Measurements from ENCODE around the gene MT3.
A peak's percentile ranks its signal among the peaks of the same experiment; 100 is the strongest.
"Not testable (repeated sequence)": the region's sequence is repeated elsewhere in the genome, so short reads cannot be mapped to it uniquely, and the experiment has no call there.

The MT3 gene

DNA sequence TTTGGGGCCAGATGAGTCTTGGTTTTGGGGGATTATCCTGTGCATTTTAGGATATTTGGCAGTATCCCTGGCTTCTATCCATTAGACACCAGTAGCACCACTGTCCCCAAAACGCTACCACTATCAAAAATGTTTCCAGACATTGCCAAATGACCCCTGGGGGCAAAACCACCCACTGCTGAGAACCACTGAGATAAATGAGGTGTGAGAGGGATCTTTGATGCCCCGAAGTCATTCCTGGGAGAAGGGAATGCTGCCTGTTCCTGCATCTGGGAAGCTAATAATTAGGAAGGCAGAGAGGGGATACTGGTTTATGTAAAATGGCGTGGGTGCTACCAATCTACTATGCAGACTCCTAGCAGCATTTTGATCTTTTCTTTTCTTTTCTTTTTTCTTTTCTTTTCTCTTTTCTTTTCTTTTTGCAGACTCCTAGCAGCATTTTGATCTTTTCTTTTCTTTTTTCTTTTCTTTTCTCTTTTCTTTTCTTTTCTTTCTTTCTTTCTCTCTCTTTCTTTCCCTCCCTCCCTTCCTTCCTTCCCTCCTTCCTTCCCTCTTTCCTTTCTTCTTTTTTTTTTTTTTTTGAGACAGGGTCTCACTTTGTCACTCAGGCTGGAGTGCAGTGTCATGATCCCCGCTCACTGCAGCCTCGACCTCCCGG is 8.8 kb upstream of the MT3 start:
- DNase-seq, result no peak

DNA sequence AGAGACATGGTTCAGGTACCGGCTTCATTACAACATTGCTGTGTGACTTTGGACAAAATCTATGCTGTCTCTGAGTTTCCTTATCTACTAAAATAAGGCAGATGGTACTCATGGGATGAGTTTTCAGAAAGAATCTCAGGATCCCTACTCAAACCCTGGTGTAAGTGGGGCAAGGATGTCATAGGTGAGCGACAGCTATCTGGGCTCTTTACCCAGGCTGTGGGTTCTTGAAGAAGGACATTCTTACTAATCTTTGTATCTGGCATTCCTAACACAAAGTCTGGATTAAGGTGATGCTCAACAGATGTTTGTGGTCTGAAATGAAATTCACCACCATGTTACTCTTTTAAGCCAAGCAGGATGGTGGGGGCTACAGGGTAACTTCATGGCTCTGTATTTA is 6.4 kb upstream of the MT3 start:
- not testable (repeated sequence) for DNase-seq

- no peak for DNase-seq
These were observed 5.8 kb upstream of the MT3 start for GRCh38 chr16:56583351-56584168.

- DNase-seq, result no peak
These were observed 5.1 kb upstream of the MT3 start for GRCh38 chr16:56584276-56584675.

DNA sequence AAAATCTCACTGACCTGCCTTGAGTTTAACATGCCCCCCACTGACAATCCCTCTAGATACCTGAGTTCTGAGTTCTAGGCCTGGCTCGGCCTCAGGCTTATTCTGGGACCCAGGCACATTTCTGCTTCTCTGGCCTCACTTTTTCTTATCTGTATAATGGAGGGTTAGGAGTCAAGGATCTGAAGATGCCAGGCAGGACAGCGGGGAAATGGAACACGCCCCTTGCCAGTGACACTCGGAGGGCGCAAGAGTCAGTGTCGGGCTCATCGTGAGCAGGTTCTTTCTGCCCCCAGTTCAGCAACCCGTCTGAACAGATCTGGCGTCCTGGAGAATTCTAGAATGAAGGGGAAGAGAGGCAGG is 567 bp upstream of the MT3 start:
- DNase-seq, result no peak

- no peak for DNase-seq
These were observed 2.2 kb downstream of the MT3 start for GRCh38 chr16:56591377-56592060.

DNA sequence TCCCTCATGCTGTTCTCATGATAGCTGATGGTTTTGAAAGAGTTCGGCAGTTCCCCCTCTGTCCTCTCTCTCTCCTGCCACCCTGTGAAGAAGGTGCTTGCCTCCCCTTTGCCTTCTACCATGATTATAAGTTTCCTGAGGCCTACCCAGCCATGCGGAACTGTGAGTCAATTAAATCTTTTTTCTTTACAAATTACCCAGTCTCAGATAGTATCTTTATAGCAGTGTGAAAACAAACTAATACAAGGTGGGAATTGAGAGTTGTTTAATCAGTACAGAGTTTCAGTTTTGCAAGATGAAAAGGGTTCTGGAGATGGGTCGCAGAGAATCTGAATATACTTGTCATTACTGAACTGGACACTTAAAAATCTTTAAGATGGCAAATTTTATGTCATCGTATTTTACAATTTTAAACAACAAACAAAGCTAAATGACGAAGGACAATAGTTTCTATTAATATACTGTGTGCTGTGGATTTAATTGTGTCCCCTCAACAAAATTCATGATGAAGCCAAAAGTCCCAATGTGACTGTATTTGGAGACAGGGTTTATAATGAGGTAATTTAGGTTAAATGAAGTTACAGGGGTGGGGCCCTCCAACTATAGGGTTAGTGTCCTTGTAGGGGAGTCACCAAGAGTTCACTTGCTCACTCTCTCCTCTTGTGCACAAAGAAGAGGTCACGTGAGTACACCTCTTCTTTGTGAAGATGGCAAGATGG is 4.4 kb downstream of the MT3 start:
- DNase-seq, result no peak

- no peak for DNase-seq
These were observed 4.9 kb downstream of the MT3 start for GRCh38 chr16:56594292-56594619.

DNA sequence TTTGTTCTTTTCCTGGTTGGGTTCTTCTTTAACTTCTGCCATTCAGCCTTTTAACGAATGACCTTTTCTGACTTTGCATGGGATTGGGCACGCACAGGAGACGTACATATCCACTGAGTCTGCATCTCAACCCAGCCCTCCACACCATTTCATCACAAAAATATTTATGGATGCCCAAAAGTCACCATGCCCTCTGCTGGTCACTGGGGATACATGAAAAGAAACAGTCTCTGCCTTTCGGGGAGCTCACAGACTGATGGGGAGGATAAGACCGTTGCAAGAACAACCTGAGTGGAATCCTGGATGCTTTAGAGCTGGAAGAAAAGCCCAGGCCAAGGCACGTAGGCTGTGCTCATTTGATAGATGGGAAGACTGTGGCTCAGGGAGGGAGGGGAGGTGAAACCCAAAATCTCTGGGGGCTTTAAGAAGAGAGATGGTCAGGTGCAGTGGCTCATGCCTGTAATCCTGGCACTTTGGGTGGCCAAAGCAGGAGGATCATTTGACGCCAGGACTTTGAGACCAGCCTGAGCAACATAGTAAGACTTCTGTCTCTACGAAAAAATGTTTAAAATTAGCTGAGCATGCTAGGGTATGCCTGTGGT is 11.2 kb downstream of the MT3 start:
- peak; percentile 45 for DNase-seq

GRCh38 chr16:56601325-56601724 is 12.0 kb downstream of the MT3 start:
- DNase-seq, result no peak

GRCh38 chr16:56603589-56603988 is 14.3 kb downstream of the MT3 start:
- peak; percentile 40 for DNase-seq

- DNase-seq, result no peak
These were observed 15.6 kb downstream of the MT3 start for GRCh38 chr16:56604966-56605365.

DNA sequence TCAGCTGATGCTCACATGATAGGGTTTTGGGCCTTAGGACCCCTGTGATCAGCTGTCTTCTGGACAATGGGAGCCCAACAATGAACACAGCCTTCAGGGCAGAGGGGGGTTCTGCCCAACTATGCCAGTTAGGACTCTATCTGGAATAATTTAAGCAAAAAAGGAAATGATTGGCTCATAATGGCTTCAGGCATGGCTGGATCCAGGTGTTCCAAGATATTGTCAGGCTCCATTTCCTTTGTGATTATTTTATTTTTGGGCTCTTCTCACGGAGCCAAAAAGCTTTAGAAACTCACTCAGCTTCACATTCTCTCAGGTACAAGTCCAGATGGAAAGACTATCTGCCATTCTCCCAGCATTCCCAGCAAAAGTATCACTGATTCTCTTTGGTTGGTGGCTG is 16.1 kb downstream of the MT3 start:
- DNase-seq, result no peak

- DNase-seq, result no peak
These were observed 16.7 kb downstream of the MT3 start for GRCh38 chr16:56606071-56606475.

DNA sequence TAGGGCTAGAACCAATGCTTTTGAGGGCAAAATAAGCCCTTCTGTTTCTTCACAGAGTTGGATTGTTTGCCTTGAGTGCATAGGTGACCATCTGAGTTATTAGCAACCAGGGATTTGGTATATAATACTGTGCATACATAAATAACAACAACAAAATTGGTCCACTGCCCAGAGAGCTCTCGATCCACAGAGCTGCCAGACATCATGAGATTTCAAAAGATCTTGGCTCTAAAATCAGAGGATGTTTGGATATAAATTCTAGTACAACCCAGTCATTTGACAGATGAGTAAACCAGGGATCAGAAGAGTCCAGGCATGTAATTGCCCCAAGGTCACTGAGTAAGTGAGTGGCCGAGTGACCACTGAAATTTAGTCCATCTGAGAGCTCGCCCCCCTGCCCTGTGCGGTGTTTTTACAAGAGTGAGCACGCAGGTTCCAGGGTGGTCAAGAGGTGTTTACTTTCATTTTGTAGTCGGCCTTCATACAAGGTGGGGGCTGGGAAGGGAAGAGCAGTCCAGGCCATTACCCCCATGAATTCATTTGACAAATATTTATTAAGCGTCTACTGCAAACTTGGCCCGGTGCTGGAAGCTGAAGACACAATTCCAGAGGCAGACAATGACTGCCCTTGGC is 17.3 kb downstream of the MT3 start:
- DNase-seq, result no peak

DNA sequence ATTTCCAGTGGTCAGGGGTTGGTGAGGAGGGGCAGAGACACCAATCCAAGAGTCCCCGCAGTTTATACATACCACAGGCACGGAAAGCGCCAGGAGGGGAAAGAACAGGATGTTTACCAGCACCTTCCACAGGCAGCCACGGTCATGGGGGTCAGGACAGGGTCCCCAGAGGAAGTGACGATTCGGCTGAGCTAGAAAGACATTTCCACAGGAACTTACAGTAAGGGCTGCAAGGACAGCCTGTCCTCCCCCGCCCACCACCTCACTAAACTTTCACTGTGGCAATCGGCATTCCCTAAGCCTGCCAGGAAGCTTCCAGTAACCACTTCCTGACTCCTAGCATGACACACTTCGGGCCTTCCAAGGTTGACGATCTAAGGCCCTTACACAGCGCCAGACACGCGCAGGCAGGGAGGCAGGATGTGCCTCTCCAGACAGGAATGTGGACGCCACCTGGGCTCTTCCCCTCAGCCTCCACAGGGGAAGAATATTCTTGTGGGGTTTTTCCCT is 17.8 kb downstream of the MT3 start:
- DNase-seq, result peak; percentile 32

- no peak for DNase-seq
These were observed 18.3 kb downstream of the MT3 start for GRCh38 chr16:56607675-56608042.

DNA sequence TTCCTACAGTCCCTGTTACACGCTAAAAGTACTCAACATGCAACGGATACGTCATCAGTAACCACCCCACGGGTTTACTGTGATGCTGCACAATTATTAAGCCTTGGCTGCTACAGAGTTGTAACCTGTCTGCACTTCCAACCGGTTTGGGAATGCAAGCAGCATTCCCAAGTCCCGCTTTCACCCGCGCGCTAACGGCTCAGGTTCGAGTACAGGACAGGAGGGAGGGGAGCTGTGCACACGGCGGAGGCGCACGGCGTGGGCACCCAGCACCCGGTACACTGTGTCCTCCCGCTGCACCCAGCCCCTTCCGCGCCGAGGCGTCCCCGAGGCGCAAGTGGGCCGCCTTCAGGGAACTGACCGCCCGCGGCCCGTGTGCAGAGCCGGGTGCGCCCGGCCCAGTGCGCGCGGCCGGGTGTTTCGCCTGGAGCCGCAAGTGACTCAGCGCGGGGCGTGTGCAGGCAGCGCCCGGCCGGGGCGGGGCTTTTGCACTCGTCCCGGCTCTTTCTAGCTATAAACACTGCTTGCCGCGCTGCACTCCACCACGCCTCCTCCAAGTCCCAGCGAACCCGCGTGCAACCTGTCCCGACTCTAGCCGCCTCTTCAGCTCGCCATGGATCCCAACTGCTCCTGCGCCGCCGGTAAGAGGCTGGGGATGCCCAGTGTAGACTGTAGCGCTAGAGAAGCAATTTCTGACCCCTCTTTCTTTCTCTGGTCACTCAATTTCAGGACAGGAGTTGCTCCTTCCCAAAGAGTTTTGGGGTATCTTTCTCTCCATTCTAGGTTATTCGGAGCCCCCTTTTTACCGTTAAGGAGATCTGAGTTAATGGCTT is 18.9 kb downstream of the MT3 start, which contains the start of gene MT2A:
Gene MT2A (plus strand): TSS at position 542 of the 833 bp plus-strand sequence. CDS start 72 bp downstream, at position 614.
- DNase-seq, result peak; percentile 93

- DNase-seq, result peak; percentile 18
These were observed 19.6 kb downstream of the MT3 start for GRCh38 chr16:56608876-56609462.

- peak; percentile 89 for DNase-seq
These were observed 20.2 kb downstream of the MT3 start for GRCh38 chr16:56609463-56609921.
